Keratinocyte (primary cell): Measurements from ENCODE around the gene CPN2. TPM values are rescaled to one million over a fixed set of nuclear protein-coding genes. Genes with fewer than 3 reads are reported as not detected.

Source experiments
- DNase-seq: peaks from one replicate; pipeline ENCODE4 v3.0.0-alpha.2; 2011; ENCODE audit warnings: low read depth, missing footprints, low spot score
- FAIRE-seq: peaks from 2 replicates; lab custom pipeline; 2011; peaks lifted over from hg19 to GRCh38; lab: Jason Lieb, UNC
- H2AFZ ChIP-seq: 2 replicates; pipeline ENCODE4 v1.6.0; 2012; ENCODE audit warnings: low read length, control low read depth, inconsistent platforms; ENCODE audit not compliant: control insufficient read depth
- H3K27ac ChIP-seq: 2 replicates; pipeline ENCODE4 v1.5.1; 2011; ENCODE audit warnings: low read length; ENCODE audit not compliant: control insufficient read depth, insufficient read depth
- H3K27me3 ChIP-seq: 3 replicates; pipeline ENCODE4 v1.6.0; 2011; ENCODE audit warnings: low read length; ENCODE audit not compliant: control insufficient read depth, insufficient read depth; ENCODE audit errors: extremely low read depth
- H3K36me3 ChIP-seq, 2 experiments: 2 replicates in 1 of 2; 3 replicates in 1 of 2; pipeline ENCODE4 v1.5.1; 2011; ENCODE audit warnings: low read length in 2 of 2, mild to moderate bottlenecking in 1 of 2; ENCODE audit not compliant: control insufficient read depth in 2 of 2, insufficient read depth in 2 of 2; ENCODE audit errors: extremely low read depth in 1 of 2
- H3K4me1 ChIP-seq: 3 replicates; pipeline ENCODE4 v1.5.1; 2011; ENCODE audit warnings: low read length; ENCODE audit not compliant: control insufficient read depth, insufficient read depth; ENCODE audit errors: extremely low read depth
- H3K4me2 ChIP-seq: 3 replicates; pipeline ENCODE4 v1.6.0; 2011; ENCODE audit warnings: low read depth, low read length; ENCODE audit not compliant: control insufficient read depth, insufficient read depth; ENCODE audit errors: extremely low read depth
- H3K4me3 ChIP-seq, 3 experiments: fragments of 200-600 bp in 1 of 3; sonication (generic) in 1 of 3; 2 replicates in 2 of 3; 3 replicates in 1 of 3; pipeline ENCODE4 v1.5.1; 2011 to 2016; ENCODE audit warnings: low read length in 3 of 3, mild to moderate bottlenecking in 3 of 3, control low read depth in 2 of 3, inconsistent platforms in 1 of 3, low read depth in 1 of 3, mixed read lengths in 1 of 3, mixed run types in 1 of 3, moderate library complexity in 1 of 3; ENCODE audit not compliant: control insufficient read depth in 2 of 3, insufficient read depth in 2 of 3; ENCODE audit errors: extremely low read depth in 1 of 3
- H3K79me2 ChIP-seq: 2 replicates; pipeline ENCODE4 v1.6.0; 2012; ENCODE audit warnings: low read length; ENCODE audit not compliant: control insufficient read depth, insufficient read depth
- H3K9ac ChIP-seq: 3 replicates; pipeline ENCODE4 v1.6.0; 2011; ENCODE audit warnings: low read length; ENCODE audit not compliant: control insufficient read depth, insufficient read depth; ENCODE audit errors: extremely low read depth
- H3K9me1 ChIP-seq: 3 replicates; pipeline ENCODE4 v1.6.0; 2011; ENCODE audit warnings: low read length; ENCODE audit not compliant: control insufficient read depth, insufficient read depth; ENCODE audit errors: extremely low read depth
- H3K9me3 ChIP-seq: 2 replicates; pipeline ENCODE4 v1.5.1; 2012; ENCODE audit warnings: low read depth, low read length; ENCODE audit not compliant: control insufficient read depth
- H4K20me1 ChIP-seq: 3 replicates; pipeline ENCODE4 v1.6.0; 2011; ENCODE audit warnings: low read length; ENCODE audit not compliant: control insufficient read depth, insufficient read depth; ENCODE audit errors: extremely low read depth
- EZH2 ChIP-seq: IDR thresholded peaks from one replicate; pipeline ENCODE4 v1.6.1; 2012; ENCODE audit warnings: inconsistent platforms, mild to moderate bottlenecking, low read length, moderate library complexity
- dilution Hi-C: fragments of 300-500 bp; cut with MboI; formaldehyde crosslinking; loops from one replicate; pipeline ENCODE4 v1.7.0; 2020; ENCODE audit warnings: low sequenced_read_pairs; ENCODE audit not compliant: extremely low pct_ligation_motif_present
- polyA plus RNA-seq, 5 experiments: library from polyadenylated mRNA; depleted of rRNA in 3 of 5; stranded (reverse) in 3 of 5; stranded (forward) in 1 of 5; unstranded in 1 of 5; fragments of >200 nt; gene quantifications; 1 replicate in 1 of 5; 2 replicates in 3 of 5; 3 replicates in 1 of 5; pipeline versions ENCODE4 v1.2.1 to v1.2.3, GENCODE V29; 2011 to 2012; ENCODE audit warnings: missing spikeins in 2 of 5, low read depth in 1 of 5, low replicate concordance in 1 of 5
- TF ChIP-seq, protein P1 (sequence below), 3 experiments: IDR thresholded peaks in 1 of 3; conservative IDR thresholded peaks in 1 of 3; optimal IDR thresholded peaks in 1 of 3; 2 replicates in 2 of 3; 3 replicates in 1 of 3; pipeline versions ENCODE3 to v1.5.1; 2011; ENCODE audit warnings: low read length in 3 of 3, mild to moderate bottlenecking in 3 of 3, moderate library complexity in 2 of 3, control low read depth in 1 of 3, inconsistent platforms in 1 of 3; ENCODE audit not compliant: insufficient read depth in 2 of 3; ENCODE audit errors: extremely low read depth in 1 of 3

The CPN2 gene
- polyA plus RNA-seq, 1 donor (not counting 4 experiments of a cell fraction or from before 2014, with no cell fraction given) = not detected

DNA sequence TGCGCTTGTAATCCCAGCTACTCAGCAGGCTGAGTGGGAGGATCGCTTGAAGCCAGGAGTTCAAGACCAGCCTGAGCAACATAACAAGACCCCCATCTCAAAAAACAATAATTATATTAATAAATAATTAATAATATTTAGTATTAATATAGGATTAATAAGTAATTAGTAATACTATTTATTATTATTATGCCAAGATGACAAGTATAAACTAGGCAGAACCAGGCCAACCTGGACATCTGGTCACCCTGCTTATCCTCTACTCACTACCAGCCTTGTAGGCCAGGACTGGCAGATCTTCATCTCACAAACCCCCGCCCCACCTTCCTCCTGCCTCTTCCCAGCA is 429 bp downstream of the CPN2 start:
- H2AFZ ChIP-seq = no peak overlapping the region
- H3K79me2 ChIP-seq = no peaks in the 10 kb centered on the region
- H3K4me2 ChIP-seq = no peak overlapping the region
- no peaks in the 10 kb centered on the region for H4K20me1 ChIP-seq
- no peaks in the 10 kb centered on the region for H3K9me1 ChIP-seq
- H3K36me3 ChIP-seq = no peaks in the 10 kb centered on the region
- H3K4me3 ChIP-seq = no peak overlapping the region
- no peaks in the 10 kb centered on the region for H3K9me3 ChIP-seq
- H3K9ac ChIP-seq = no peak overlapping the region
- DNase-seq (no peak), FAIRE-seq (no peak)
- H3K27ac ChIP-seq = no peak overlapping the region
- dilution Hi-C loops = no loop called here
- TF ChIP-seq EZH2 = no peak
- TF ChIP-seq, protein P1, sequence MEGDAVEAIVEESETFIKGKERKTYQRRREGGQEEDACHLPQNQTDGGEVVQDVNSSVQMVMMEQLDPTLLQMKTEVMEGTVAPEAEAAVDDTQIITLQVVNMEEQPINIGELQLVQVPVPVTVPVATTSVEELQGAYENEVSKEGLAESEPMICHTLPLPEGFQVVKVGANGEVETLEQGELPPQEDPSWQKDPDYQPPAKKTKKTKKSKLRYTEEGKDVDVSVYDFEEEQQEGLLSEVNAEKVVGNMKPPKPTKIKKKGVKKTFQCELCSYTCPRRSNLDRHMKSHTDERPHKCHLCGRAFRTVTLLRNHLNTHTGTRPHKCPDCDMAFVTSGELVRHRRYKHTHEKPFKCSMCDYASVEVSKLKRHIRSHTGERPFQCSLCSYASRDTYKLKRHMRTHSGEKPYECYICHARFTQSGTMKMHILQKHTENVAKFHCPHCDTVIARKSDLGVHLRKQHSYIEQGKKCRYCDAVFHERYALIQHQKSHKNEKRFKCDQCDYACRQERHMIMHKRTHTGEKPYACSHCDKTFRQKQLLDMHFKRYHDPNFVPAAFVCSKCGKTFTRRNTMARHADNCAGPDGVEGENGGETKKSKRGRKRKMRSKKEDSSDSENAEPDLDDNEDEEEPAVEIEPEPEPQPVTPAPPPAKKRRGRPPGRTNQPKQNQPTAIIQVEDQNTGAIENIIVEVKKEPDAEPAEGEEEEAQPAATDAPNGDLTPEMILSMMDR (optimal IDR thresholded peaks at IDR 0.05 in 1 of 3, IDR thresholded peaks at IDR 0.05 in 1 of 3, conservative IDR thresholded peaks at IDR 0.05 in 1 of 3; ENCODE audit: extremely low read depth in 1 of 3, insufficient read depth in 2 of 3, low read length in 3 of 3) = no peak
- H3K27me3 ChIP-seq = peaks cover 6% of the 10 kb centered on the region
- no peaks in the 10 kb centered on the region for H3K4me1 ChIP-seq

DNA sequence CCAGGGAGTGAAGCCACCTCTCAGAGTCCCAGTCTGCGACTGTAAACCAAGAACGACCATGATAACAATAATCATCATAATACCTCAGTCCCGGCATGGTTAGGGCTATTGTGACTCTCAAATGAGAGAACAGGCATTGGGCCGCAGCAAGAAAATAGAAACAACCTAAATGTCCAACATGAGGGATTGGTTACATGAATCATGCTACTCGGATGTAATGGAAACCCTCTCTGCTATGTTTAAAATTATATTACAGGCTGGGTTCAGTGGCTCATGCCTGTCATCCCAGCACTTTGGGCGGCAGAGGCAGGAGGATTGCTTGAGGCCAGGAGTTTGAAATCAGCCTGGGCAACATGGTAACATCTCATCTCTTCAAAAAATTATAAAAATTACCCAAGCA is 2.8 kb downstream of the CPN2 start:
- Histone ChIP-seq H4K20me1 (no peaks in the 10 kb centered on the region), H3K4me2 (no peak overlapping the region), H3K27me3 (peaks cover 6% of the 10 kb centered on the region), H3K27ac (no peak overlapping the region), H3K9me3 (no peaks in the 10 kb centered on the region), H3K79me2 (no peaks in the 10 kb centered on the region), H3K4me1 (no peaks in the 10 kb centered on the region), H3K9me1 (no peaks in the 10 kb centered on the region), H3K4me3 (no peak overlapping the region), H3K36me3 (no peaks in the 10 kb centered on the region), H3K9ac (no peak overlapping the region), H2AFZ (no peak overlapping the region)
- TF ChIP-seq EZH2 = no peak
- TF ChIP-seq, protein P1 (optimal IDR thresholded peaks at IDR 0.05 in 1 of 3, IDR thresholded peaks at IDR 0.05 in 1 of 3, conservative IDR thresholded peaks at IDR 0.05 in 1 of 3; ENCODE audit: extremely low read depth in 1 of 3, insufficient read depth in 2 of 3, low read length in 3 of 3) = no peak
- DNase-seq (no peak), FAIRE-seq (no peak)
- dilution Hi-C loops = no loop called here
